Measurements from ENCODE around the gene STN1. TPM values are rescaled to one million over a fixed set of nuclear protein-coding genes. Genes with fewer than 3 reads are reported as not detected.

STN1 gene
- total RNA-seq, 1 donor from 2014 or later, result 24.5 TPM

GRCh38 chr10:103928784-103929183, 10.8 kb upstream of the STN1 start:
- Histone ChIP-seq H3K4me1 (no peaks in the 10 kb centered on the region), H3K27ac (no peak overlapping the region), H3K4me3 (no peak overlapping the region), H3K27me3 (no peaks in the 10 kb centered on the region), H3K9me3 (no peaks in the 10 kb centered on the region), H3K36me3 (no peaks in the 10 kb centered on the region)
- intact Hi-C loops (cut with DNase I), result no loop called here
- TF ChIP-seq CTCF (IDR thresholded peaks at IDR 0.05), result no peak
- DNase-seq (ENCODE audit: low spot score in 2 of 2), result no peak

- H3K4me1 ChIP-seq, result no peaks in the 10 kb centered on the region
- H3K36me3 ChIP-seq, result no peaks in the 10 kb centered on the region
- no peak overlapping the region for H3K27ac ChIP-seq
- no peak for DNase-seq (ENCODE audit: low spot score in 2 of 2)
- no peaks in the 10 kb centered on the region for H3K9me3 ChIP-seq
- intact Hi-C loops (cut with DNase I), result no loop called here
- TF ChIP-seq CTCF (IDR thresholded peaks at IDR 0.05), result no peak
- no peak overlapping the region for H3K4me3 ChIP-seq
- no peaks in the 10 kb centered on the region for H3K27me3 ChIP-seq
Observed at GRCh38 chr10:103926722-103927319, 8.8 kb upstream of the STN1 start.

- no peak overlapping the region for H3K4me3 ChIP-seq
- H3K27me3 ChIP-seq, result no peaks in the 10 kb centered on the region
- H3K36me3 ChIP-seq, result no peaks in the 10 kb centered on the region
- no peak for DNase-seq (ENCODE audit: low spot score in 2 of 2)
- no peak overlapping the region for H3K27ac ChIP-seq
- TF ChIP-seq CTCF (IDR thresholded peaks at IDR 0.05), result no peak
- no peaks in the 10 kb centered on the region for H3K9me3 ChIP-seq
- intact Hi-C loops (cut with DNase I), result no loop called here
- no peaks in the 10 kb centered on the region for H3K4me1 ChIP-seq
Observed at GRCh38 chr10:103925591-103925990, 7.6 kb upstream of the STN1 start.

- no peaks in the 10 kb centered on the region for H3K9me3 ChIP-seq
- H3K36me3 ChIP-seq, result no peaks in the 10 kb centered on the region
- no peak for TF ChIP-seq CTCF (IDR thresholded peaks at IDR 0.05)
- no peak overlapping the region for H3K27ac ChIP-seq
- H3K4me1 ChIP-seq, result peaks cover 2 to 3% of the 10 kb centered on the region in 2 donors
- intact Hi-C loops (cut with DNase I), result no loop called here
- no peak for DNase-seq (ENCODE audit: low spot score in 2 of 2)
- H3K4me3 ChIP-seq, result no peak overlapping the region
- H3K27me3 ChIP-seq, result no peaks in the 10 kb centered on the region
Observed at GRCh38 chr10:103923502-103923901, 5.5 kb upstream of the STN1 start.

GRCh38 chr10:103922659-103923058, 4.7 kb upstream of the STN1 start:
- no peak for TF ChIP-seq CTCF (IDR thresholded peaks at IDR 0.05)
- H3K9me3 ChIP-seq, result no peaks in the 10 kb centered on the region
- DNase-seq (ENCODE audit: low spot score in 2 of 2), result no peak
- H3K27ac ChIP-seq, result no peak overlapping the region
- no peak overlapping the region for H3K4me3 ChIP-seq
- intact Hi-C loops (cut with DNase I), result no loop called here
- peaks cover 3 to 5% of the 10 kb centered on the region in 2 donors for H3K4me1 ChIP-seq
- no peaks in the 10 kb centered on the region for H3K36me3 ChIP-seq
- no peaks in the 10 kb centered on the region for H3K27me3 ChIP-seq

- H3K27ac ChIP-seq, result no peak overlapping the region
- H3K4me3 ChIP-seq, result no peak overlapping the region
- TF ChIP-seq CTCF (IDR thresholded peaks at IDR 0.05), result no peak
- H3K36me3 ChIP-seq, result no peaks in the 10 kb centered on the region
- intact Hi-C loops (cut with DNase I), result no loop called here
- no peaks in the 10 kb centered on the region for H3K27me3 ChIP-seq
- peaks cover 5 to 6% of the 10 kb centered on the region in 2 donors for H3K4me1 ChIP-seq
- H3K9me3 ChIP-seq, result no peaks in the 10 kb centered on the region
- no peak for DNase-seq (ENCODE audit: low spot score in 2 of 2)
Observed at GRCh38 chr10:103921750-103922195, 3.8 kb upstream of the STN1 start.

Measured in ascending aorta (tissue), 2 donors.